A549 (cell line): ENCODE results near the gene AIPL1. TPM values are rescaled to one million over a fixed set of nuclear protein-coding genes. Genes with fewer than 3 reads are reported as not detected.

Experiments
- ATAC-seq, 2 experiments: fragments of 200-7000 bp in 1 of 2; fragments of >200 bp in 1 of 2; cut with Nextera tagmentation in 1 of 2; cut with Tn5 transposase in 1 of 2; 3 replicates each; pipeline versions ENCODE4 v1.8.0 to v1.9.1; 2018 to 2020; ENCODE audit warnings: mild to moderate bottlenecking in 1 of 2, moderate library complexity in 1 of 2
- CTCF ChIA-PET: fragments of 300-600 bp; sonication (Branson Sonifier 250); formaldehyde crosslinking; extraction: SDS; loops from one replicate; lab custom pipeline; 2021; ENCODE audit warnings: antibody characterized with exemption, inconsistent platforms; lab: Yijun Ruan, JAX
- POLR2A ChIA-PET: fragments of 350-600 bp; formaldehyde crosslinking; extraction: SDS; loops from one replicate; lab custom pipeline; 2021; ENCODE audit warnings: antibody characterized with exemption, inconsistent platforms; lab: Yijun Ruan, JAX
- DNase-seq, 2 experiments: peaks; one replicate each; pipeline versions ENCODE4 v3.0.0 to v3.0.0-alpha.2; 2011 to 2016; ENCODE audit warnings: low read depth in 1 of 2, low spot score in 1 of 2
- FAIRE-seq: peaks from 2 replicates; lab custom pipeline; 2011; peaks lifted over from hg19 to GRCh38; lab: Jason Lieb, UNC
- H3K27ac ChIP-seq, 2 experiments: fragments of >200 bp; sonication (Bioruptor Twin); formaldehyde crosslinking; 3 replicates each; pipeline ENCODE4 v1.5.1; 2016 to 2017
- H3K4me1 ChIP-seq: fragments of >200 bp; sonication (Bioruptor Twin); formaldehyde crosslinking; 3 replicates; pipeline ENCODE4 v1.6.1; 2016
- H3K4me2 ChIP-seq: fragments of >200 bp; sonication (Bioruptor Twin); formaldehyde crosslinking; 3 replicates; pipeline ENCODE4 v1.6.1; 2016
- H3K4me3 ChIP-seq: fragments of >200 bp; sonication (Bioruptor Twin); formaldehyde crosslinking; 3 replicates; pipeline ENCODE4 v1.5.1; 2016
- H3K9me3 ChIP-seq: fragments of >200 bp; sonication (Bioruptor Twin); formaldehyde crosslinking; 3 replicates; pipeline ENCODE4 v1.6.1; 2016
- CBX2 ChIP-seq: fragments of 200-600 bp; sonication (generic); IDR thresholded peaks from 2 replicates; pipeline ENCODE4 v1.6.1; 2016; ENCODE audit warnings: low read depth, mild to moderate bottlenecking, borderline replicate concordance
- EHF ChIP-seq: fragments of 250-450 bp; sonication (Bioruptor Pico); IDR thresholded peaks from 2 replicates; pipeline ENCODE4 v1.5.0; 2020; ENCODE audit warnings: mild to moderate bottlenecking
- ELK1 ChIP-seq: fragments of 150-350 bp; IDR thresholded peaks from 2 replicates; pipeline ENCODE4 v1.6.1; 2014; ENCODE audit warnings: low read depth, mild to moderate bottlenecking, low read length
- EP300 ChIP-seq, 2 experiments: fragments of >200 bp; sonication (Bioruptor Twin); formaldehyde crosslinking; IDR thresholded peaks; 2 replicates in 1 of 2; 3 replicates in 1 of 2; pipeline ENCODE4 v1.6.1; 2016 to 2017
- HDAC2 ChIP-seq: fragments of 200-600 bp; sonication (generic); IDR thresholded peaks from 2 replicates; pipeline ENCODE4 v1.6.1; 2016
- HES2 ChIP-seq: fragments of >200 bp; sonication (Bioruptor Twin); formaldehyde crosslinking; IDR thresholded peaks from 2 replicates; pipeline ENCODE4 v1.6.1; 2016
- HEYL ChIP-seq: fragments of 250-450 bp; sonication (Bioruptor Pico); IDR thresholded peaks from 2 replicates; pipeline ENCODE4 v1.8.0; 2021; ENCODE audit warnings: mild to moderate bottlenecking, moderate library complexity
- HOXA7 ChIP-seq: fragments of 250-450 bp; sonication (Bioruptor Pico); IDR thresholded peaks from 2 replicates; pipeline ENCODE4 v1.5.0; 2020; ENCODE audit warnings: mild to moderate bottlenecking, moderate library complexity
- HOXB13 ChIP-seq: fragments of 250-450 bp; sonication (Bioruptor Pico); IDR thresholded peaks from 2 replicates; pipeline ENCODE4 v1.5.0; 2020; ENCODE audit warnings: low read depth, mild to moderate bottlenecking, moderate library complexity
- HOXB5 ChIP-seq: fragments of 250-450 bp; sonication (Bioruptor Pico); IDR thresholded peaks from 2 replicates; pipeline ENCODE4 v1.5.0; 2020; ENCODE audit warnings: mild to moderate bottlenecking, moderate library complexity
- JUN ChIP-seq, 2 experiments: fragments of >200 bp; sonication (Bioruptor Twin); formaldehyde crosslinking; IDR thresholded peaks; 2 replicates in 1 of 2; 3 replicates in 1 of 2; pipeline ENCODE4 v1.6.1; 2016 to 2017
- KDM5A ChIP-seq: fragments of 200-600 bp; sonication (generic); IDR thresholded peaks from 2 replicates; pipeline ENCODE4 v1.6.1; 2016; ENCODE audit warnings: antibody characterized with exemption, mild to moderate bottlenecking
- MAZ ChIP-seq: fragments of 150-350 bp; IDR thresholded peaks from 2 replicates; pipeline ENCODE4 v1.6.1; 2014; ENCODE audit warnings: antibody characterized with exemption, low read depth, low read length, borderline replicate concordance
- NFE2L2 ChIP-seq: fragments of 150-350 bp; conservative IDR thresholded peaks from 2 replicates; pipeline ENCODE4 v1.6.1; 2014; ENCODE audit warnings: low read length
- NPAS2 ChIP-seq: fragments of 250-450 bp; sonication (Bioruptor Pico); IDR thresholded peaks from 2 replicates; pipeline ENCODE4 v1.8.0; 2022; ENCODE audit warnings: mild to moderate bottlenecking, moderate library complexity, borderline replicate concordance
- NR3C1 ChIP-seq: fragments of >200 bp; sonication (Bioruptor Twin); formaldehyde crosslinking; IDR thresholded peaks from 3 replicates; pipeline ENCODE4 v1.6.1; 2017
- PBX3 ChIP-seq: IDR thresholded peaks from 2 replicates; pipeline ENCODE4 v1.6.1; 2012
- RCOR1 ChIP-seq: fragments of 150-350 bp; IDR thresholded peaks from 2 replicates; pipeline ENCODE4 v1.6.1; 2014; ENCODE audit warnings: antibody characterized with exemption, low read length, low read depth
- RNF2 ChIP-seq: fragments of 200-600 bp; sonication (generic); IDR thresholded peaks from 2 replicates; pipeline ENCODE4 v1.6.1; 2016; ENCODE audit warnings: low read depth, mild to moderate bottlenecking, antibody characterized with exemption, moderate library complexity, borderline replicate concordance
- TFCP2L1 ChIP-seq: fragments of 250-450 bp; sonication (Bioruptor Pico); IDR thresholded peaks from 2 replicates; pipeline ENCODE4 v1.5.0; 2021; ENCODE audit warnings: mild to moderate bottlenecking
- TP53 ChIP-seq: fragments of 250-450 bp; sonication (Bioruptor Pico); IDR thresholded peaks from 2 replicates; pipeline ENCODE4 v1.5.0; 2021; ENCODE audit warnings: mild to moderate bottlenecking, moderate library complexity
- ZNF302 ChIP-seq: fragments of 250-450 bp; sonication (Bioruptor Pico); IDR thresholded peaks from 2 replicates; pipeline ENCODE4 v1.9.0; 2021; ENCODE audit warnings: inconsistent platforms, mild to moderate bottlenecking, moderate library complexity
- WGBS: methylation state at CpG from one replicate; pipeline ENCODE4 v1.1.6; 2017; ENCODE audit errors: missing lambda C conversion rate; 5-methylcytosine and 5-hydroxymethylcytosine counted together
- polyA plus RNA-seq, 4 experiments: library from polyadenylated mRNA; depleted of rRNA in 3 of 4; stranded (reverse); fragments of >200 nt; fragmentation: RNase III in 1 of 4; extraction: RNeasy Plus Mini Kit Qiagen cat#74134 plus additional on column Dnase treatment in 1 of 4; gene quantifications; 2 replicates in 3 of 4; 3 replicates in 1 of 4; pipeline ENCODE4 v1.2.3, GENCODE V29; 2011 to 2017
- TF ChIP-seq, protein P1 (sequence below): fragments of 250-450 bp; sonication (Bioruptor Pico); IDR thresholded peaks from 2 replicates; pipeline ENCODE4 v1.5.0; 2021; ENCODE audit warnings: mild to moderate bottlenecking, moderate library complexity, borderline replicate concordance
- TF ChIP-seq, protein P2 (sequence below): IDR thresholded peaks from 2 replicates; pipeline ENCODE4 v1.6.1; 2012

Gene AIPL1
- polyA plus RNA-seq, 2 of the 4 experiments (the other 2 are of a cell fraction) = not detected

DNA sequence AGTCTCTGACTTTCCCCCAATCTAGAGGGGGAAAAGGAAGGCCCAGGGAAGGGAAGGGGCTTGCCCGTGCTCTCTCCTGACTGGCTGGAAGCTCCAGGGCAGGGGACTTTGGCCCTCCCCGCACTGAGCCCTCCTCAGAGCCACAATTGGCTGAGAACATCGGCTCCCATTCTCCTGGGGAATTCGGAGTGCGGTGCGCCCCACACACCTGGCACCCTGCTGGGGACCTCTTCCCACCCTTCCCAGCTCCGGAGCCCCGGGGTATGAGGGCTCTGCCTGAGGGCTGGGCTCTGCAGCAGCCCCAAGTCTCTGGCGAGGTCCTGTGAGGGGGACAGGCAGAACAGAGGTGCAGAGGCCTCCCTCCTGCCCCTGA, 45.4 kb upstream of the AIPL1 start:
- H3K9me3 ChIP-seq = no peaks in the 10 kb centered on the region
- WGBS = 58% methylated on average over 5 of the region's 9 CpGs
- H3K4me3 ChIP-seq = no peak overlapping the region
- no peak for TF ChIP-seq TP53 (CRISPR knock-in tag)
- no peak for TF ChIP-seq NR3C1
- no peak for TF ChIP-seq EP300 (IDR thresholded peaks at IDR 0.05)
- TF ChIP-seq HOXA7 = no peak
- no peak for TF ChIP-seq HES2
- no peak for TF ChIP-seq HOXB5 (CRISPR knock-in tag)
- CTCF ChIA-PET = interaction anchor here (0.6 to 2.2 kb wide), 10 partner anchors 8 to 1280 kb away, joined by 3 to 12 read pairs (median 4); no protein-coding TSS in a partner anchor
- DNase-seq (no peak), ATAC-seq (no peak), FAIRE-seq (no peak)
- POLR2A ChIA-PET = no interaction called here
- no peak overlapping the region for H3K27ac ChIP-seq
- no peak overlapping the region for H3K4me2 ChIP-seq
- no peaks in the 10 kb centered on the region for H3K4me1 ChIP-seq

DNA sequence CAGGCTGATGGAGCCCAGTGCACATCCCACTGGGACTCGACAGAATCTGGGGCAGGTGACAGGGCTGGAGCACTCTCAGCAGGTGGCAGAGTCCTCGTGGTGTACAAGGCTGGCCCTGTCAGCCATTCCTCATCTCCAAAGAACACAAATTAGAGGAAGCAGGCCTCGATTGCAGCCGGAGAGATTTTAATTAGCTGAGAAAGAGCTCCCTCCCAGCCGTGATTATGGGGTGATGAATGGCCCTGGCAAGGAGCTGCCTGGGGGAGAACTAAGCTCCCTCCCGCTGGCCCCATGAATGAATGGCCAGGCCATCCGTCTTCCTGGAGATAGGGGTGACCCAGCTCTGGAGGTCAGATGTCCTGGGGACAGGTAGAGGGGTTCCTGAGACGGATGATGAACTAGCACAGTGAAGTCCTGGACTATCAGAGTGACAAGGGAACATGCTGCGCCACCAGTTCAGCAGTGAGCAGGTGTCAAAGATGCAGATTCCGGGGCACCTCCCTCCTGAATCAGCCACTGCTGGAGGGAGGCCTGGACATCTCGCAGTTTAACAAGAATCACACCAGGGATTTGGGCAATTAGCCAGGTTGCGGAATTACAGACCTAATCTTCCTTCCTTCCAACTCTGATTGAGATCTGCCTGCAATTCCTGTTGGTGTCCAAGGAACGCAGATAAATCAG, 44.8 kb upstream of the AIPL1 start:
- ChIA-PET CTCF (interaction anchor here (0.6 to 2.2 kb wide), 11 partner anchors 8 to 1280 kb away, joined by 3 to 12 read pairs (median 3); no protein-coding TSS in a partner anchor), POLR2A (no interaction called here)
- WGBS = 59% methylated on average over 12 of the region's 13 CpGs
- Histone ChIP-seq H3K27ac (no peak overlapping the region), H3K9me3 (no peaks in the 10 kb centered on the region), H3K4me3 (no peak overlapping the region), H3K4me1 (no peaks in the 10 kb centered on the region), H3K4me2 (no peak overlapping the region)
- no peak for DNase-seq
- TF ChIP-seq HOXB13 (CRISPR knock-in tag) (no peak), KDM5A (no peak), NPAS2 (CRISPR knock-in tag) (no peak), ZNF302 (CRISPR knock-in tag) (no peak), CBX2 (no peak), PBX3 (no peak), EHF (CRISPR knock-in tag) (no peak), RNF2 (no peak), HEYL (no peak), JUN (IDR thresholded peaks at IDR 0.05) (no peak), ELK1 (no peak), HDAC2 (no peak), HOXA7 (no peak), MAZ (no peak), RCOR1 (no peak), TFCP2L1 (CRISPR knock-in tag) (no peak), NFE2L2 (no peak)
- TF ChIP-seq, protein P1, sequence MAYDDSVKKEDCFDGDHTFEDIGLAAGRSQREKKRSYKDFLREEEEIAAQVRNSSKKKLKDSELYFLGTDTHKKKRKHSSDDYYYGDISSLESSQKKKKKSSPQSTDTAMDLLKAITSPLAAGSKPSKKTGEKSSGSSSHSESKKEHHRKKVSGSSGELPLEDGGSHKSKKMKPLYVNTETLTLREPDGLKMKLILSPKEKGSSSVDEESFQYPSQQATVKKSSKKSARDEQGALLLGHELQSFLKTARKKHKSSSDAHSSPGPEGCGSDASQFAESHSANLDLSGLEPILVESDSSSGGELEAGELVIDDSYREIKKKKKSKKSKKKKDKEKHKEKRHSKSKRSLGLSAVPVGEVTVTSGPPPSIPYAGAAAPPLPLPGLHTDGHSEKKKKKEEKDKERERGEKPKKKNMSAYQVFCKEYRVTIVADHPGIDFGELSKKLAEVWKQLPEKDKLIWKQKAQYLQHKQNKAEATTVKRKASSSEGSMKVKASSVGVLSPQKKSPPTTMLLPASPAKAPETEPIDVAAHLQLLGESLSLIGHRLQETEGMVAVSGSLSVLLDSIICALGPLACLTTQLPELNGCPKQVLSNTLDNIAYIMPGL (CRISPR knock-in tag) = no peak
- TF ChIP-seq, protein P2, sequence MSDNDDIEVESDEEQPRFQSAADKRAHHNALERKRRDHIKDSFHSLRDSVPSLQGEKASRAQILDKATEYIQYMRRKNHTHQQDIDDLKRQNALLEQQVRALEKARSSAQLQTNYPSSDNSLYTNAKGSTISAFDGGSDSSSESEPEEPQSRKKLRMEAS = no peak
- ATAC-seq = no peak
- no peak for FAIRE-seq
